Left ventricle myocardium superior (tissue), 1 donor: ENCODE measurements around the gene TGM2. TPM values are rescaled to one million over a fixed set of nuclear protein-coding genes. Genes with fewer than 3 reads are reported as not detected.
A peak's percentile ranks its signal among the peaks of the same experiment; 100 is the strongest.
"Not testable (repeated sequence)": the region's sequence is repeated elsewhere in the genome, so short reads cannot be mapped to it uniquely, and the experiment has no call there.

ENCODE experiments used
- ATAC-seq: fragments of 200-7000 bp; cut with Tn5 transposase; one replicate; pipeline ENCODE4 v1.9.1; 2020; ENCODE audit warnings: mild to moderate bottlenecking, moderate library complexity
- DNase-seq: peaks from one replicate; pipeline ENCODE4 v3.0.0-alpha.2; 2020
- intact Hi-C: fragments of 100-400 bp; cut with micrococcal nuclease; formaldehyde crosslinking; loops from one replicate; pipeline ENCODE4 v1.11.0; 2022
- total RNA-seq: library from RNA; stranded (reverse); fragmentation: NEBNext Ultra II Directional; extraction: Animal tissue kit (Norgen Biotek cat#: 25700); gene quantifications from one replicate; pipeline ENCODE4 v1.2.1, GENCODE V29; 2021
- donor health status: DM: no; HTN: yes; CAD: no; lungs with severe emphysema.

The TGM2 gene
- total RNA-seq, 1 donor from 2014 or later, result 473 TPM

- intact Hi-C loops, result no loop called here
- DNase-seq (no peak), ATAC-seq (no peak)
Measured at GRCh38 chr20:38111366-38112232, 53.5 kb downstream of the TGM2 start.

- ATAC-seq (no peak), DNase-seq (no peak)
- intact Hi-C loops, result no loop called here
Measured at GRCh38 chr20:38110525-38111178, 54.4 kb downstream of the TGM2 start.

- intact Hi-C loops, result no loop called here
- peak; percentile 80 for DNase-seq
- peak; percentile 85 for ATAC-seq
Measured at GRCh38 chr20:38109591-38110524, 55.2 kb downstream of the TGM2 start.

- ATAC-seq (peak; percentile 64), DNase-seq (peak; percentile 83)
- intact Hi-C loops, result no loop called here
Measured at GRCh38 chr20:38108986-38109541, 56.0 kb downstream of the TGM2 start.

GRCh38 chr20:38108438-38108985 is 56.6 kb downstream of the TGM2 start:
- DNase-seq, result peak; percentile 74
- intact Hi-C loops, result no loop called here
- ATAC-seq, result peak; percentile 68

- intact Hi-C loops, ATAC-seq, DNase-seq: not testable (repeated sequence)
Measured at GRCh38 chr20:38107916-38108315, 57.2 kb downstream of the TGM2 start.

- DNase-seq, intact Hi-C loops, ATAC-seq: not testable (repeated sequence)
Measured at GRCh38 chr20:38107386-38107785, 57.7 kb downstream of the TGM2 start.

- ATAC-seq, result no peak
- intact Hi-C loops, result no loop called here
- no peak for DNase-seq
Measured at GRCh38 chr20:38106461-38106860, 58.6 kb downstream of the TGM2 start.

- DNase-seq (no peak), ATAC-seq (no peak)
- intact Hi-C loops, result no loop called here
Measured at GRCh38 chr20:38104285-38104684, 60.8 kb downstream of the TGM2 start.

GRCh38 chr20:38102206-38102605 is 62.9 kb downstream of the TGM2 start:
- ATAC-seq, intact Hi-C loops, DNase-seq: not testable (repeated sequence)

GRCh38 chr20:38098952-38099351 is 66.1 kb downstream of the TGM2 start:
- ATAC-seq, result no peak

GRCh38 chr20:38095017-38095686 is 69.9 kb downstream of the TGM2 start:
- intact Hi-C loops, result no loop called here
- DNase-seq (no peak), ATAC-seq (peak; percentile 6)

More at GRCh38 chr20:38098952-38099351, 66.1 kb downstream of the TGM2 start:
- intact Hi-C loops, result no loop called here
- DNase-seq, result no peak

GRCh38 chr20:38094373-38094891 is 70.6 kb downstream of the TGM2 start:
- intact Hi-C loops, result no loop called here
- ATAC-seq (peak; percentile 53), DNase-seq (peak; percentile 59)

- no peak for ATAC-seq
- intact Hi-C loops, result no loop called here
Measured at GRCh38 chr20:38093641-38094077, 71.4 kb downstream of the TGM2 start.

GRCh38 chr20:38092915-38093314 is 72.2 kb downstream of the TGM2 start:
- DNase-seq, result no peak
- peak; percentile 4 for ATAC-seq
- intact Hi-C loops, result no loop called here

More at GRCh38 chr20:38093641-38094077, 71.4 kb downstream of the TGM2 start:
- no peak for DNase-seq

GRCh38 chr20:38092260-38092857 is 72.7 kb downstream of the TGM2 start:
- intact Hi-C loops, result no loop called here
- DNase-seq (no peak), ATAC-seq (peak; percentile 50)

GRCh38 chr20:38091441-38092216 is 73.4 kb downstream of the TGM2 start:
- peak; percentile 59 for ATAC-seq
- intact Hi-C loops, result no loop called here
- no peak for DNase-seq
